HS-5 (cell line): ENCODE measurements around the gene HOXB5.

Experiments
- DNase-seq: peaks from one replicate; pipeline ENCODE4 v3.0.0-alpha.2; 2012; ENCODE audit warnings: low read depth

HOXB5 gene

DNA sequence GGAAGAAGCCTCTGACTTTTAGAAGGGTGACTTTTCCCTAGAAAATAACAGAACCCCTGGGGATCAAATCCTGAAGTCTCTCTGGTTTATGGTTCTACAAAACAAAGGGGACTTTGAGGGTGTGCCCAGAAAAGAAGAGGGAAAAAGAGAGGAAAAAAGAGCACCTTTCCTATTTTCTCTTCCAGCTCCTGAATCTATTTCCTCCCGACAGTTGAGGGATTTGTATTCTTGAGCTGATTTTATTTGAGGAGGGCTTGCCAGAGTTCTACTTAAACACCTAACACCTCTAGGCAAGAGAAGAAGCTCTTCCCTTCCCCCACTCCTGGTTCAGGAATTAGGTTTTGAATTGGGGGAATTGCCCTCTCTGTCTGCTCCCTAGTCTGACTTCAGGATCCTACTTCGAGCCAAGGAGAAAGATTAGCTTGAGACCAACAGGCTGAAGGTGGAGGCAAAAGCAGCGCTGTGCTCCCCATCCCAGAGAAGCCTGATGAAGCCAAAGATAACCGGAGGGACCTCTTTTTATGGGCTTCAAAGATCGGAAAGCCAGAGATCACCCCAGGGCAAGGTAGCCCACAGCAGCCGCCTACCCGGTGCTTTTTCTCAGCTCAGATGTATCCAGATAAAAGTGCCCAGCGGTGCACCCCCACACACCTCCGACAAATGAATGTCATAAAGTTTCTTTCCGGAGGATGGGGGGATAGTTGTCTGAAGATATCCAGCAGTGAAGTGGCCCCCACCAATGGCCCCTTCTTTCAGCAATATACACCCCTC lies 4.3 kb downstream of the HOXB5 start:
- DNase-seq, result no peak

DNA sequence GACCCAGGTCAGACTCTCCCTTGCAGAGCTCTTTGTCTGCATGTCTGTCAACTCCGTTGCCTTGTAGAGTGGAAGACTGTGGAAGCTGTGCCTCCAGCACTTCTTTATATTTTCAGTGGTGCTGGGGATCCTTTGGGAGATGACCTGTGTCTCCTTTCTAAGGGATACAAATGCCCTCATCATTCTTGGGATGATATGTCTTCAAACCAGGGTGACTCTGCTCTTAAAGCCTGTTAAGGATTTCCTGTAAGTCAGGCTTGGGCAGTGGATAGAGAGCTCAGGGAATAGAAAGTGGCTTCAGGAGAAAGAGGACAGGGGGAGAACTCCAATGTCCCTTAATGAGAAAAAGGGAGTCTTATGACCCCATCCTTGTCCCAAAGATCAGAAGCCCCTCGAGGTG lies 5.1 kb downstream of the HOXB5 start:
- DNase-seq, result no peak

DNA sequence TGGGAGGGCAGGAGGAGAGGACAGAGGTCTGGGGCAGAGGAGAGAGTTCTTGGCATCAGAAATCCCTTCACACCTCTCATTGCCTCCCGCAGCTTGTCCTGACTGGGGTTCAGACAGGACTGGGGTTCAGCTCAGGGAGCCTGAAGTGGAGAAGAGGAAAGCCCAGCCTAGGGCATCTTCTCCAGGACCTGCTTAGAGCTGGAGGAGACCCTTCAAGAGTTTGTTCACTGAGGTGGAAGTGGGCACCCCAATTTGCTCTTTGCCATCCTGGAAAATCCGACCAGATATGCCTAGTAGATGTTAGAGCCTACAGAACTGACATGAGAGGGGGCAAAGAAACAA lies 5.5 kb downstream of the HOXB5 start:
- DNase-seq, result no peak

DNA sequence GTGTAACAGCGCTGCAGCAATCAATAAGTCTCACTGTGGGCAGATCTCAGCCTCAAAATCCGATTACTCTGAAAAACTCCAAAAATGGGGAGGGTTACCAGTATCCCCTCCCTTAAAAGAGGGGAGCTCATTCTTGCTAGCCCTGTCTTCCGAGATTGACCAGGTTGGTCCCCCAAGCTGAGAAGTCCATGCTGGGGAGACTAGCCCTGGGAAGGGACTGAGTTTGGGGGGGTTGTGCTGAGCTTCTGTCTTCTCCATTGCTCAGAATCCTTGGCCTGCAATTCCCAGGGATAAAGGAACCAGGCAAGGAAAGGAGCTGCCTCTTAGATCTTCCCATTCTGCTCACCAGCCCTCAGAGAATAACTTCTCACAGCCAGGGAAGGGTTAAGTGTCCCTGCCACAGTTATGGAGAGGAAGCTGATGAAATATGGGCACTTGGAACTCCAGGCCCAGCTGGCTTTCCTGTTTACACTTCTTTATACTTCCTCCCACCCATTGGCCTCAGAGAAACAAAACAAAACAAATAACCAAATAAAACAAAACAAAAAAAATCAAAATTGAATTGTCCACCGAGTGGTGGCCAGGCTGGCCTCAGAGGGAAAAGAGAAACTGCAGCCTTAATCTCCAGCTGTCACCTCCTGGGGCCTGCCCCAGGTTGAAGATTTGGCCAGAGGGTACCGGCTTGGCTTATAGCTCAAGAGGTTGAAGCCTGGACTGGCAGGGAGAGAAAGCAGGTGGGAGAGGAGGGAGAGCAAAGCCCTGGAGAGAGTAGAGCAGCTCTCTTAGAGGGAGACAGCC lies 6.1 kb downstream of the HOXB5 start:
- DNase-seq, result no peak

DNA sequence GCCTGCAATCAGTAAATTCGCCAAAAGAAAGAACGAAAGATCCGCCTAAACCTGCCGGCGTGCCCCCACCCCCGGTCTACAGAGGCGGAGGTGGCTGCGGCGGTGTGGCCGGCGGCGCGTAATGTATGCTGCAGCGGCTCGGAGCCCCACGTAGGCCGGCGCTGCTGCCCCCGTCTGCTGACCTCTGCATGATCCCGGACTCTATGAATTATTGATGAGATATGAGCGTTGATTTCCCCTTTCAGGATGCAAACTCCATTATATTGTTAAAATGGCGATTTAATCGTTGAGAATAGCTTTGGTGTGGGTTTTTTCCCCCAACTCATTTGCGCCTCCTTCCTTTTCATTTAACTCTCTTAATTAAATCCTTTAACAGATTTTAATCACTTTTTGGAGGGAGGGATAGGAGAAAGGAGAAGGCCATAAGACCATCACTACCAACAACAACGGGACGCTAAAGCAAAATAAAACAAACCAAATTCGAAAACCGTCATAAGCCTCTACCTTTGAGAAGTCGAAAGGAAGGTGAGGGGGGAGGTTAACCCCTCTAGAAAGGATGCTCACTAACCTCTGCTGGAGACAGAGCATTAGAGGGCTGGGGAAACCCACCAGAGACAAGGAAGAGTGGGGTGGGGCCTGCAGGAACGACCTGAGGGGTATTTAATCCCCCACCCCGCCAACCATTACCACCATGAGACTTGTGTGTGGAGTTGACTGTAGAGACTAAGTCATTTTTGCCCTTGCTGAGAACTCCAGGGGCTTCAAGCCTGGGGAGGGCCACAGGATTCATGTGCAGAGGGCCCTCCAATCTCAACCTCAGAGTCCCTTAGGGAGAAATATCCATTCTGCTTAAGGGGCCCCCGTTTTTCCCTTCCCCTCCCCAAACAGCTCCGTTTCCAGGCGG lies 7.0 kb downstream of the HOXB5 start:
- DNase-seq, result no peak

DNA sequence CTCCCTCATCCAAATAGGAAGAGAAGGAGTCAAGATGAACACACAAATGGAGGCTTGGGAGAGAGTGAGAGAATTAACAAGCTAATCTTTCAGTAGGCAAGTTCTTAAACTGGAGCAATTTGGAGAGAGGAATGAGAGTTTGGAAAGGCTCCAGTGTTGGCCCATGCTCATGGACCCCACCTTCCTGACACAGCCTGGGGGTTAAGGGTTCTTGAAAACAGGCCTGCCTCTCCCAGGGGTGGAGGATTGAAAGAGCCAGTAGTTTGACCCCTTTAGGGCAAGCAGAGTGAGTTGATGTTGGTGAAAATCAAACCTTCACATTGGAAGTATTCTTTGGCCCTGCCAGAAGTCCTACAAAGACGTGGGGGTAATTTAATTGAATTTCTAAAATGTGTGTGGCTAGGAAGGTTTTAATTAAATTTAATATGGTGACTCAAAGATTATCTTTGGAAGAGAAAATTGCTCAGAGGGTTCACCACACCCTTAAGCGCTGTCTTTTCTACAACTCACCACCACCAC lies 9.3 kb downstream of the HOXB5 start:
- DNase-seq, result no peak

DNA sequence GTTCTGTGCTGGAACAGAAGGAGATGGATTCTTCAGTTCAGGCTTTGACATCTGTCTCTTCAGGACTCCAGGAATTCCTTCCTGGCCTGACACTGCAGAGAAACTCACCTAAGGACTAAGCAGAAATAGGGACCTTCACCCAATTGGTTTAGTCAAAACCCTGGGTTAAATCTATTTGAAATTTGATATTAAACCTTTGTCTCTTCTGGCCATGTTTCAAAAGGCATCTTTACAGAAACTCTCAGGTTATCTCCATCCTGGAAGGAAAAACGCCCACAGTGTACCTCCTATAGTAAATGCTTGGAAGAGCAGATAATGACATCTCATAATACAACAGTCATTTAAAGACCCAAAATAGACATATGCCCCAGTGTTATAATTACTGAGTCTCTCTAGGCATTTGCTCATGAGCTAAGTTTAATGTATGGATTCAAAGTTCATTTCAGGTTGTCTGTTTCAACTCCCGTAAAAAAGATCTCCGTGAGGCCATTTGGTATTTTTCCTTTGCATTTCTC lies 9.8 kb downstream of the HOXB5 start:
- DNase-seq, result no peak

DNA sequence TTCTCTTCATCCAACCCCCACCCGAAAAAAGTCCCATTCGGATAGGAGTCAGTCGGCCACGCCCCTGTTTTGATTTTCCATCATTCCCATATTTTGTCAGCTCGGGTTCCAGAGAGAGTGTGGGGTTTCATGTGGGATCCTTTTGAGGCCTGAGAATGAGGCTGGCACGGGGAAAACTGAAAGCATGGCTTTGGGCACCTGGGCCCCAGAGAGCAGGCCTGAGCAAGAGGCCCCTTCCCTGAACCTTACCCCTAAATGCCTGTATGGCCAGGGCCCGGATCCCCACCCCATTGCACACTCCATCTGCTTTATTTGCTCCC lies 10.9 kb downstream of the HOXB5 start:
- no peak for DNase-seq

DNA sequence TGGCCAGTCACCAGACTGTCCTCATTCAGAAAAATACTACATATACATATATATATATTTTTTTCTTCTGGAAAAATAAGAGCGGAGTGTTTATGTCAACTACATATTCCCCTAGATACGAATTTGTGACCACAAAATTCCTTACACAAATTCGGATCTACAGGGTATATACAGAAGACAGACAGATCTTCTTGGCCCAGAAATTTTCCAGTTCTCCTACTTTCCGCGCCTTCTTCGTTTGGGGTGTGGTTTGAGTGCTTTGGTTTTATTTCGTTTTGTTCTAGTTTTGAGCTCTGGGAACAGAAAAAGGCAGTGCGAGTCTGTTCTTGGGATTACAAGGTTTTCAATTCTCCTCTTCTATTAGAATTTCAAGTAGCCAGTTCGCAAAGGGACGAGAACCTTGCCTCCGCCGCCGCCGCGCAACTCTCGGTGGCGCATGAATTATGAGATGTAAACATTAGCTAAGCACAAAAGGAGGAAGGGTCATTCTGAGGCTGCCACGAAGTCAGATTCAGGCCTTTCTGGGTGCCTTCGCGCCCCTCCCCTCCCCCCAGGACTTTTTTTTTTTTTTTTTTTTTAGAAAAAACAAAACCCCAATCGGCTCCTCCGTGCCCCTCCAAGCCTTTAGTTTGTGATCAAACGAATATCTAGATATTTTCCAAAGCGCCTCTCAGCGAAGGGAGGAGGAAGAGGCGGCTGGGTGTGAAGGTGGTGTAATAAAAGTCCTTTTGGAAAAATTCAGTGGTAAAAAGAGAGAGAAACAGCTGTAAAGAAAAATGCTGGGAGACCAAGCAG lies 13.6 kb downstream of the HOXB5 start:
- DNase-seq, result no peak

DNA sequence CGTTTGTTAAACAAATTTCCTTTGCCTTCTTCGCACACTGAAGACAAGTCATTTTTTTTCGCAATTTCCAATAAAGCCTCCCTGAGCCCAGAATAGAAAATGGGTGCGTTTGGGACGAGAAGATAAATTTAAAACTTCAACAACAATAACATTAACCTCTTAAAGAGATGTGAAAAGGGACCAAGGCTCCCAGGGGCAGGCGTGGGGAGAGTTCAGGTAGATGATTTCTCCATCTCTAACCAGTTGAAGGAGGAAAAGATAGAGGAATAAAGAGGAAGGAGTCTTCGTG lies 14.2 kb downstream of the HOXB5 start:
- no peak for DNase-seq

DNA sequence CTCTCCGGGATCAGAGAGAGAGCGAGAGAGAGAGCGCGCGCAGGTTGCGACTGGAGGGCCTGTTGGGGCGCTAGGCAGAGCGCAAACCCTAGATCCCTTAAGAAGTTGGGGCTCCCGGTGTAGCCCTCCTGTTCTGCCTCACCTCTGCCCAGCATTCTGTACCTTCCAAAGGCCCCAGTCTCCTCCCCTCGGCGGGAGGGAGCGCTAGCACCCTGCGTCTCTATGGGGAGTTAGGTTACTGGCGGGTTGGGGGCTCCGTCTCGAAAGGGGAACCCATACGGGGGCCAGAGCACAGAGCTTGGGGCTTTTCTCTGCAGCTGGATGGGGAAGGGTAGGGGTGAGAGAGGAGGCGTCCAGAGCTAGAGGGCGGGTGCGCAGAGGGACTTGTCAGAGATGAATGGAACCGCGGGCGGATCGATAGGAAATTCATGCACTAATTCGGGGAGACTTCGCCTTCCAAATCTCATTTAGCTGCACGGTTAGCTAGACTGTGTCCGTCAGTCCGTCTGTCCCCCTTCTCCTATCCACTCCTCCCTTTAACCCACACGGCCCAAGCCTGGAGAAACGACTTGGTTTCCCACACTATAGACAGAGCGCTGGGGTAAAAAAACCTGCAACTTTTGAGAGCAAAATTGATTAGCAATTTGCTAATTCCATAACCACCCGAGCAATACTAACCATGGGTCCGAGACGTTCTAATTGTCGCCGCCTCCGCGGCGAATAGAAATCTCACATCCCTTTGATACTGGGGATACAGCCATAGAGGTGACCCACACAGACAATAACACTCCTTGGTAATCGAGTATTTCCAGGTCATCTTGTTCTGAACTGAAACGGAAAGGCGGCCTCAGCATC lies 14.7 kb downstream of the HOXB5 start:
- no peak for DNase-seq

DNA sequence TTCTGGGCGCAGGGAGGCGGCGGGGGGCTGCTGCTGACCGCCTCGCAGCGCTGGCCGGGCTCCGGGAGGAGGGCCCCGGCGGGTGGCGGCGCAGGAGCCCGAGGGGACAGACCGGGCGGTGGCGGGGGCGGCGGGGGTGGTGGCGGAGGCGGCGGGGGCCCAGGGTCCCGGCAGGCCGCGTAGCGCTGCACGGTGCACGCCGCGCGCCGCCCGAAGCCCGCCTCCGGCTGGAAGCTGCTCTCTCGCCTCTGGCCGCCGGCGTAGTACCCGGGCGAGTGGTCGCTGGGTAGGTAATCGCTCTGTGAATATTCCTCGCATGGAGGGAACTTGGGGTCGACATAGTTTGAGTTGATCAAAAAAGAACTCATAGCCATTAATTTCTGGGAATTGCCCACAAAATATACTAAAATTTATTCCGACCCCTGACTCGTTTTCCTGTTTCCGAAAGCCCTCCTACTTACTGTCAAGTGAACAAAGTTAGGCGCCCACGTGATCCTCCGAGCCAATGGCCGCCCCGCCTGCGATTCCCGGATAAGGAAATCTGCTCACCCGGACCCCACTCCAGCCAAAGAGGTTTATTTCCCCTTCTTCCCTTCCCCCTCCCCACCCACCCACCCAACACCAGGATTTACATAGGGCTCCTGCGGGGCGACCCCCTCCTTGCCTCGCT lies 15.5 kb downstream of the HOXB5 start, which contains the start of gene HOXB4:
HOXB4 (minus strand) TSS at position 405 of the 670 bp plus-strand sequence; CDS start at position 374, 31 bp downstream.
- DNase-seq, result no peak

DNA sequence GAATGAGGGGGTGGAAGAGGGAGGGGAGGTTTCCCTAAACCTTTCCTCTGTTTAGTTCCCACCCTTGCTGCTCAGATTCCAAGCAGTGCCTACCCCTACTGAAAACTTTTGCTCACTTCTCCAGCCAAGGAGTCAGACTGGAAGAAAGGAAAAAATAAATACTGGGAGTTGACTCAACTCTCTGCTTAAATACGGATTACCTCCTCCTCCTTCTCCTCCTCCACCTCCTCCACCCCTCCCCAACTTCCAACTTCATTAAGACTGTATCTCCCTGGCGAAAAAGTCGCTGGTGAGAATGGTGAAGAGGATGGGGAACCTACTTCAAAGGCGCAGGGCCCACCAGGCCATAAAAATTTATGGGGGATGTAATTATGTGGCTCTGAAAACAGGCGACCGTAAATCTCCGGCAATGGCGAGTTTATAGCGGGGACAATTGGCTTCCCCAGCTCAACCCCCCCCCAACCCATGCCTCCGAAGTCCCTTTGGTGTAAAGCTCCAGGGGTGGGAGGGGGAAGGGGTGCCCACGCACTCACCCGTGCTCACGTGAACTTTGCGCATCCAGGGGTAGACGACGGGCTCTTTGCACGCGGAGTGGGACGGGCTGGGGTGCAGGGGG lies 16.1 kb downstream of the HOXB5 start:
- DNase-seq, result no peak

DNA sequence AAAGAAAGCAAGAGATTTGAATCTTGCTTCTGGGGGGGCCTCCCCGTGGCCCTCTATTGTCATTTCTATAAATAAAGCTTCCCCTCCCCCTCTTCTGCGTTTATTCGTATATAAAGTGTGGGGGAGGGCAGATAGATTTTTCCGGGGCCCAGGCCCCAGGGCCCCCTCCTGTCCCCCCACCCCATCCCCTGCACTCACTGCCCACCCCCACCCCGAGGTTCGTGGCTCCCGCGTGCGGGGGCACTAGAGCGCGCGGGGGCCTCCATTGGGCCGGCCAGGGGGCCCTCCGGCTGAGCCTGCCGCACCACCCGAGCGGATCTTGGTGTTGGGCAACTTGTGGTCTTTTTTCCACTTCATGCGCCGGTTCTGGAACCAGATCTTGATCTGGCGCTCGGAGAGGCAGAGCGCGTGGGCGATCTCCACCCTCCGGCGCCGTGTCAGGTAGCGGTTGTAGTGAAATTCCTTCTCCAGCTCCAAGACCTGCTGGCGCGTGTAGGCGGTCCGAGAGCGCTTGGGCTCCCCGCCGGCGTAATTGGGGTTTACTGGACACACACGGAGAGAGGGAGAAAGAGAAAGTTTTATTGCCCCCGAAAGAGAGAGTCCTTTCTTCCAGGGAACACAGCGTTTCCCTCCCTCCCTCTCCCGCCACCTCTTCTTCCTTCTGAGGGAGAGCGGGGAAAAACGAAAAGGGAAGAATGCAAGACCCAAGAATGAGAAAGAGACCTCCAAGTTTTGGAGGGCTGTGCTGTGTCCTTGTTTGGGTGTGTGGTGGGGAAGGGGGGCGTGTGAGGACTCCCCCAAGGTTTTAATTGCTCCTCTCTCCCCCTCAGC lies 16.9 kb downstream of the HOXB5 start:
- DNase-seq, result no peak

DNA sequence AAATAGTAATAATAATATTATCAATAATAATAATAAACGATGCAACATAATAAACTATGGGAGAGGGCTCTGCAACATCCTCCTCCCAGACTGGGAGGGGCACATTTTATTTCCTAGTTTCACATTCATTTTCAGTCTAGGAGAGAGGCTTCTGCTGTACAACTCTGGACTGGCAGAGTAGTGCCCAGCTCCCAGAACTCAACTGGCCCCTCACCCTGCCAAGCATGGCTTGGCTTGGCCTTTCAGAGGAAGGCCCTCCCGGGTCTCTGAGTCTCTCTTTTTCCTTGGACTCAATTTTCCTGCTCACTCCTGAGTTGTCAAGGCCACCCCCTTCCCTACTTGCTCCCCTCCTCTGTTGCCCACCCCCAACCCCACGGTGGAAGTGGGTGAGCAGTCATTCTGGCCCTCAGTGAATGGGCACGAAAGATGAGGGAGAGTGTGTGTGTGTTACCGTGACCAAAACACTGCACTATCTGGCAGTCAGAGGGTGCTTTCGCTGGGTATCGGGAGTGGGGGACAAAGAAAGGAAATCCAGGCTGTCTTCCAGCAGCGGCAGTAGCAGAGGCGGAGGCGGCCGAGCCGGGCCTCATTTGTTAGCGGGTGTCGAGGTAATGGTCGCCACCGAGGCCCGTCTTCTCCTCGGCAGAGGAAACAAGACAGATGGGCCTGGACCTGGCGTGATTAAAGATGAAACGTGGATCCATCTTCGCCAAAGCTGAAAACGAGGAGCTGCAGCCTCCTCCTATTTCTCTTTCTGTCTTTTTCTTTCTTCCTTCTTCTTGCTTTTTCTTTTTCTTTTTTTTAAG lies 17.7 kb downstream of the HOXB5 start:
- no peak for DNase-seq

DNA sequence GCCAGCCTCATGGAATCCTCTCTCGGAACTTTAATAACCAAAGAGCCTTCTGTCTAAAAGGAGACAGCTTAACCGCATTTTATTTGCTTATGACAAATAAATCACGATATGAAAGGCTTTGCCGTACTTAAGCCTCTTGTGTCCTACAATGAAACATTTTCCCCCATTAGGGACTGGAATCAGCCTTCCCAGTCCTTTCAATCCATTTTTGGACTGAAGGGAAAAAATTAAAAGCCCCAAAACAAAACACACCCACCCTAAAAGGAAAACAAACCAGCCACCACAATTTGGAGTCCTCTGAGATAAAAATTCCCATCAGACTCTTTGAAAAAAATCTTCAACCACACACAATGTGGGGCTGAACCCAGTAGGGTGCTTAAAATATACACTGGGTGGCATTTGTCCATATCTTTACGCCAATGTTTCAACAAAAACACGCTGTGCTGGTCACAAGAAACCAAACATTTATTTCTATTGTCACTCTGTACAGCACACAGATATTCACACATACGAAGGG lies 18.5 kb downstream of the HOXB5 start:
- no peak for DNase-seq

DNA sequence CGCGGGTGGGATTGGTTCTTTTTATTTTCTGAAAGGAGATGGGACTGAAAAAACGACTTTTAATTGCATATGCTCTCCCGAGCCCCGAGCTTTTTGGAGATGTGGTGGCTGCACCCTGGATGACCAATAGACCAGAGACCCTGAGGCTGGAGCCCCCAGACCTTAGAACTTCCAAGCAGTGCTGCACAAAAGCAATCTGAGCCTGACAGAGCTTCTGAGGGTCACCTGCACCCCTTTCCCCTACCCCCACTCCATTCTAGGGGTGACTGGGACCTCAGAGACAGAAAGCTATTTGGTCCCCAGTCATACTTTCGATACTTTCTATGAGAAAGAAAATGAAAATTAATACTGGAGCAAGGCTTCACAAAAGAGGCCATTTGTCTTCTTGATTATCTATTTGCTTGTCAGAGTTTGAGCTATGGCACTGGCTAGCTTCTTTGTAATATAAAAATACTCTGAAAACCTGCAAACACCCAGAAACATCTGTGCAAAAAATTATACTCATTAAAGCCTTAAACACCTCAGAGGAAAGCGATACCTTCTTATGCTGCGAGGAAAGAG lies 19.0 kb downstream of the HOXB5 start:
- DNase-seq, result no peak
